ENCODE measurements around the gene ADAM8.
A peak's percentile ranks its signal among the peaks of the same experiment; 100 is the strongest.

DNA sequence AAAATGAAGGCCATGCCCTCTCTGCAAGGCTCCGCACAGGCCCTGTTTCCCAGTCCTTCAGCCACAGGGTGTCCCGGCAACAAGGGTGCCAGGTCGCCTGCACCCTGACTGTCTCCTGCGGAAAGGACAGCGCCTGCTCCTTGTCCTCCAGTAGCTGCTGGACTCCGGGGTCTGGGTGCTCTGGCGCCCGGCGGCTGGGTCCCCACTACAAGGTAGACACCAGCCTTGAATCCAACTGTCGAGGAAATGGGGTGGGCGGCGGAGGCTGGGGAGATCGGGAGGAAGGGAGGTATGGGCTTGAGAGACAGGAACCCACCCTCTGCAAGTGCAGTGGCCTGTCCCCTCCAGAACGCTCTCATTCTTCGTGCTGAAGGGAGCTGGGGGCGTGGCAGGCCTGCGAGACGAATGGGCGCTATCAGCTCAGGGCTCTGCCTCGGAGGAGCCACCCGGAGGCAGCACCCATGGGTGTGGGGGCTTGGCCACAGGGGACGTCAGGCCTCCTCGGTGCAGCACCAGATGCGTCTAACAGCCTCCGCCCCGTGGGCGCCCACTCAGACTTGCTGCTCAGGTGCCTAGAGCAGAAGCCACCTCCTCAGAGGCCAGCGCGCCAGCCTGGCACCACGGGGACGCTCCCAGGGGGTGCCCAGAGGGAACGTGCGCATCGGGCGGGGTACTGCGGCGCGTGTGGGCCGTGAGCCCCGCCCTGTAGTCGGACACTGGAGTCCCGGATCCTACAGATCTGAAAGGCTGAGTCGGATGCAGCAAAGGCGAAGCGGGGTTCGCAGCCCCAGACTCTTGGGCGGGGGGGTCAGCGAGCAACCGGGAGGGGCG, 15.6 kb downstream of the ADAM8 start:
- TF ChIP-seq, protein P1, sequence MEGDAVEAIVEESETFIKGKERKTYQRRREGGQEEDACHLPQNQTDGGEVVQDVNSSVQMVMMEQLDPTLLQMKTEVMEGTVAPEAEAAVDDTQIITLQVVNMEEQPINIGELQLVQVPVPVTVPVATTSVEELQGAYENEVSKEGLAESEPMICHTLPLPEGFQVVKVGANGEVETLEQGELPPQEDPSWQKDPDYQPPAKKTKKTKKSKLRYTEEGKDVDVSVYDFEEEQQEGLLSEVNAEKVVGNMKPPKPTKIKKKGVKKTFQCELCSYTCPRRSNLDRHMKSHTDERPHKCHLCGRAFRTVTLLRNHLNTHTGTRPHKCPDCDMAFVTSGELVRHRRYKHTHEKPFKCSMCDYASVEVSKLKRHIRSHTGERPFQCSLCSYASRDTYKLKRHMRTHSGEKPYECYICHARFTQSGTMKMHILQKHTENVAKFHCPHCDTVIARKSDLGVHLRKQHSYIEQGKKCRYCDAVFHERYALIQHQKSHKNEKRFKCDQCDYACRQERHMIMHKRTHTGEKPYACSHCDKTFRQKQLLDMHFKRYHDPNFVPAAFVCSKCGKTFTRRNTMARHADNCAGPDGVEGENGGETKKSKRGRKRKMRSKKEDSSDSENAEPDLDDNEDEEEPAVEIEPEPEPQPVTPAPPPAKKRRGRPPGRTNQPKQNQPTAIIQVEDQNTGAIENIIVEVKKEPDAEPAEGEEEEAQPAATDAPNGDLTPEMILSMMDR (IDR thresholded peaks at IDR 0.05) = peak in 2 of 6 experiments; percentile 4 to 5
- TF ChIP-seq EP300 (IDR thresholded peaks at IDR 0.05) = no peak
